GM10266 (cell line): ENCODE data around the gene GINS3.

Source experiments
- DNase-seq: peaks from one replicate; pipeline ENCODE4 v3.0.0; 2012; ENCODE audit errors: extremely low spot score
- TF ChIP-seq, protein P1 (sequence below): IDR thresholded peaks from 2 replicates; pipeline ENCODE4 v1.5.1; 2012; ENCODE audit warnings: mild to moderate bottlenecking, low read depth; ENCODE audit not compliant: control insufficient read depth, insufficient read depth; ENCODE audit errors: missing control alignments

Gene GINS3

DNA sequence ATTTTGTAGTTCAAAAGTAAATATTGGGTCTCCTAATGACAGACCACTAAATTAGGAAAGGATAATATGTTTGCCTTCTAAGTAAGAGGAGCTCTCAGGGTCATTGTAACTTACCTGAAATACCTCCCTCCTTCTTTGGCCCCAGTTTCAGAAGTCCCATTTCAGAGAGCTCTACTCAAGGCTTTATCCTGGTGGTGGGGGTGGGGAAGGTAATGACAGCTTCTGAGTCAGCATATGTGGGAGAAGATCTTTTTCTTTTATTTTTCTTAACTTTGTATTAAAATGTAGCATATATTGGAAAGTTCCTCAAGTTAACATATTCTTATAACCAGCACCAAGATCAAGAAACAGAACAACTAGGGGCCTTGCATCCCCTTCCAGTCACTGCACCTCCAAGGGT lies 16.9 kb upstream of the GINS3 start:
- TF ChIP-seq, protein P1, sequence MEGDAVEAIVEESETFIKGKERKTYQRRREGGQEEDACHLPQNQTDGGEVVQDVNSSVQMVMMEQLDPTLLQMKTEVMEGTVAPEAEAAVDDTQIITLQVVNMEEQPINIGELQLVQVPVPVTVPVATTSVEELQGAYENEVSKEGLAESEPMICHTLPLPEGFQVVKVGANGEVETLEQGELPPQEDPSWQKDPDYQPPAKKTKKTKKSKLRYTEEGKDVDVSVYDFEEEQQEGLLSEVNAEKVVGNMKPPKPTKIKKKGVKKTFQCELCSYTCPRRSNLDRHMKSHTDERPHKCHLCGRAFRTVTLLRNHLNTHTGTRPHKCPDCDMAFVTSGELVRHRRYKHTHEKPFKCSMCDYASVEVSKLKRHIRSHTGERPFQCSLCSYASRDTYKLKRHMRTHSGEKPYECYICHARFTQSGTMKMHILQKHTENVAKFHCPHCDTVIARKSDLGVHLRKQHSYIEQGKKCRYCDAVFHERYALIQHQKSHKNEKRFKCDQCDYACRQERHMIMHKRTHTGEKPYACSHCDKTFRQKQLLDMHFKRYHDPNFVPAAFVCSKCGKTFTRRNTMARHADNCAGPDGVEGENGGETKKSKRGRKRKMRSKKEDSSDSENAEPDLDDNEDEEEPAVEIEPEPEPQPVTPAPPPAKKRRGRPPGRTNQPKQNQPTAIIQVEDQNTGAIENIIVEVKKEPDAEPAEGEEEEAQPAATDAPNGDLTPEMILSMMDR: no peak
- DNase-seq: no peak

DNA sequence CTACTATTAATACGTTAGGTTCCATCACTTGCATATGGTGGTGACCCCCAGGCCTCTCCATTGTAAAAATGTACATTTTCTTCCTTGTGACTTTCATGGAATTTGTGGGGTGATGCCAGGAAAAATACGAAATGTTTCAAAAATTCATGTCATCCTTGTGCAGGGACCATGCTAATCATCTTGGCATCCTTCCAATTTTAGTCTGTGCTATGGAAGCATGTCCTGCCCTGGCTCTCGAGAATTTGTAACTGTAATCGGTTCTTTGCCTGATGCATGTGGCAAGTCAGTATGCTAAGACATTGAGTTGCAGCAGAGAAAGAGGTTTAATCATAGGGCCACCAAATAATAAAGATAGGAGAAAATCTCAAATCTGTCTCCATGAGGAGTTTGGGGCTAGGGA lies 14.3 kb upstream of the GINS3 start:
- TF ChIP-seq, protein P1: no peak
- DNase-seq: no peak

DNA sequence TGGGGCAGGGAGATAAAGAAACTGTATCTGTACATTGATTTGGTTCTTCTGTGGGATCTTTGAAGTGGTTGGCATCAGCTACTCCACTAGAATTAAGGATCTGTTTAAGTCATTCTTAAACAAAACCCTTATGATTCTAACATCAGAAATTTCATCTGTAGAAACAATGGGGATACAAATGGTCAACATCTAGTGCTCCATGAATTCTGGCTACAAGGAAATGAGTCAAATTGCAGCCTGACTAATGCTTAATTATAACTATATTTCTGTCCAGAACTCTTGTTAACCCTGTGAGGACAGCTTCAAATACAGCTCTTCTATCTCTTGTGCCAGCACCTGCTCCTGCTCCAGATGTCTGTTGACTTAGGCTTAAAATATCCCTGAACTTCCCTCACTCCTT lies 13.9 kb upstream of the GINS3 start:
- TF ChIP-seq, protein P1: no peak
- no peak for DNase-seq

DNA sequence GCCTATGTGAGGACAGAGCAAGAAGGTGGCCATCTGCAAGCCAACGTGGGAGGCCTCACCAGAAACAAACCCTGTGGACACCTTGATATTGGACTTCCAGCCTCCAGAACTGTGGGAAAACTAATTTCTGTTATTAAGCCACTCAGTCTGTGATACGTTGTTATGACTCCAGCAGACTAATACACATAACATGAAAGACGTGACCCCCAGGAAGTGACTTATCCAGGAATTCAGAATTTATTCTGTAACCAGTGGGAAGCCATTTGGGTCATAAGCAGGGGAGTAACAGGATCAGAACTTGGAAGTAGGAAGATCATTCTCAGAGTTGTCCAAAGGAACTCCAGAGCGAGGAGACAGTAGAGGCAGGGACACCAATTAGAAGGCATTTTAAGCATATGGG lies 12.5 kb upstream of the GINS3 start:
- DNase-seq: no peak
- TF ChIP-seq, protein P1: no peak

DNA sequence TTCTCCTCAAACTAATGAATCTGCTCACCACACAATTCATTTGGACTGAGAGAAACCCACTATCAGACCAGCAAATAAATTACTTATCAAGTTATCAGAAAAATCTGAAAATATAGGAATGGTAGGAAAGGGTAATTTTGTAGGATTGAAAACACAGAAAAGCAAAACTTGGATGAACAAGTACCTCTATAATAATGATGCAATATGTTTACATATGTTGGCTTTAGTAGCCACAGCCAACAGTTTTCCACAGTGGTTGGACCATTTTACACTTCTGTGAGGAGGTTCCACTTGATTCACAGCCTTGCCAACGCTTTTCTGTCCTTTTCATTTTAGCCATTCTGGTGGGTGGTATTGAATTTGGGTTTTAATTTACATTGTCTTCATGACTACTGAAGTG lies 10.6 kb upstream of the GINS3 start:
- DNase-seq: no peak
- TF ChIP-seq, protein P1: no peak

DNA sequence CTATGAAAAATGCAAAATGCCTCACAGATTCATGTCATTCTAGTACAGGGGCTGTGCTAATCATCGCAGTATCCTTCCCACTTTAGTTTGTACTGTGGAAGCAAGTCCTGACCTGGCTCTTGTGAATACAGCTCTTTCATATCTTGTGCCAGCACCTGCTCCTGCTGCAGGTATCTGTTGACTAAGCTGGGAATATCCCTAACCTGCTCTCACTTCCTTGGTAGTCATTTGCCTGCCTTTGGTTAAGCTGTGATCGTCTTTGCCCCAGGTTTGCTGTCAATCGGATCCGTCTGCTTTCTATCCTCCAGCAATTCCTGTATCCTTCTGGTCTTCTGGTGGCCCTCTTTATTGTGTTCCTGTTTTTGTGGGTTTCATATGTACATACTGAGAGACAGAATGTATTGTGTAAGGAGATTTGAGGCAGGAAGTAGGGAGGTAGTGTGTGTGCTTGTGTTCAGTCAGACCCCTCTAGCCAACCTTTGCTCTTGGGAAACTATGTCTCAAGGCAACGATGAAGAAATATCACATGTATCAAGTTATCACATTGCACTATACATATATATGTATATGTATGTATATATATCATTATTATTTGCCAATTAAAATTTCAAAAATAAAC lies 7.7 kb upstream of the GINS3 start:
- DNase-seq: no peak

DNA sequence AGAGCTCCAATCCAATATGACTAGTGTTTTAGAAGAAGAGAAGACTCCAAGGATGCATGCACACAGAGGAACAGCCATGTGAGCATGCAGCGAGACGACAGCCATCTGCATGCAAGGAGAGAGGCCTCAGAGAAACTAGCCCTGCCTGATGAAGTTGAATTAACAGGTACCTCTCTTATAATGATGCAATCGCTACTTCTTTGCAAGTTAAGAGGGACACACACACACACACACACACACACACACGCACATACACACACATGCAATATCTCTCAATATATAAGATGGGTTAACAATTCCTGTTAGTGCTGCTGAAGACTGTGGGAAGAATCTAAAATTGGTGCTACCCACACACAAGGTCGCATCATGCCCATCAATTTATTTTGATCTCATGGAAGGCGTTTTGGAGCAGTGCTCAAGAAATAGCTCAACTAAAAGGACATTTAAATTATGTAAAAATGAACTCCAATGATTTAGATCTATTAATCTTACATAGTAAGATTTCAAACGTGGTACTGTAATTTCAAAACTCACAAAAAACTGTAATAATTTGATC lies 7.0 kb upstream of the GINS3 start:
- no peak for DNase-seq
- TF ChIP-seq, protein P1: no peak

More for the DNA sequence above, 7.7 kb upstream of the GINS3 start:
- TF ChIP-seq, protein P1: no peak
